Loucy (cell line): ENCODE measurements around the gene LIPC.

ENCODE experiments used
- H2AFZ ChIP-seq: fragments of 200-600 bp; sonication (generic); 2 replicates; pipeline ENCODE4 v1.6.0; 2016; ENCODE audit warnings: antibody characterized with exemption, mild to moderate bottlenecking, low read length, moderate library complexity
- H3F3A ChIP-seq: fragments of 200-600 bp; 2 replicates; pipeline ENCODE4 v1.6.0; 2016; ENCODE audit warnings: antibody characterized with exemption, low read depth, mild to moderate bottlenecking
- H3K27me3 ChIP-seq: fragments of 200-600 bp; sonication (generic); 2 replicates; pipeline ENCODE4 v1.6.1; 2014; ENCODE audit warnings: low read length, mild to moderate bottlenecking; ENCODE audit not compliant: insufficient read depth, poor library complexity, severe bottlenecking
- H3K36me3 ChIP-seq: fragments of 200-600 bp; sonication (generic); 2 replicates; pipeline ENCODE4 v1.6.1; 2016; ENCODE audit warnings: low read length; ENCODE audit not compliant: insufficient read depth
- H3K4me1 ChIP-seq: fragments of 200-600 bp; sonication (generic); 2 replicates; pipeline ENCODE4 v1.5.1; 2014; ENCODE audit warnings: low read length, mild to moderate bottlenecking; ENCODE audit not compliant: insufficient read depth, poor library complexity, severe bottlenecking
- H3K4me2 ChIP-seq: fragments of 200-600 bp; sonication (generic); 2 replicates; pipeline ENCODE4 v1.6.0; 2014; ENCODE audit warnings: antibody characterized with exemption, low read length, low read depth, mild to moderate bottlenecking; ENCODE audit not compliant: poor library complexity, severe bottlenecking
- H3K4me3 ChIP-seq: fragments of 200-600 bp; sonication (generic); 2 replicates; pipeline ENCODE4 v1.5.1; 2014; ENCODE audit warnings: low read length, mild to moderate bottlenecking, mixed read lengths; ENCODE audit not compliant: poor library complexity, severe bottlenecking
- H3K79me2 ChIP-seq: fragments of 200-600 bp; sonication (generic); 2 replicates; pipeline ENCODE4 v1.6.1; 2014; ENCODE audit warnings: low read length; ENCODE audit not compliant: insufficient read depth
- H3K9ac ChIP-seq: fragments of 200-600 bp; sonication (generic); 2 replicates; pipeline ENCODE4 v1.6.0; 2014; ENCODE audit warnings: mild to moderate bottlenecking, low read depth, low read length, moderate library complexity; ENCODE audit not compliant: poor library complexity, severe bottlenecking
- H3K9me2 ChIP-seq: fragments of 200-600 bp; sonication (generic); replicated peaks from 2 replicates; pipeline ENCODE4 v1.6.1; 2016; ENCODE audit warnings: low read depth, low read length, mixed read lengths
- H3K9me3 ChIP-seq: fragments of 200-600 bp; sonication (generic); 2 replicates; pipeline ENCODE4 v1.6.1; 2014; ENCODE audit warnings: mild to moderate bottlenecking, antibody characterized with exemption, low read length, low read depth; ENCODE audit not compliant: insufficient read depth
- H4K20me1 ChIP-seq: fragments of 200-600 bp; sonication (generic); 2 replicates; pipeline ENCODE4 v1.6.0; 2014; ENCODE audit warnings: antibody characterized with exemption, low read length, mild to moderate bottlenecking; ENCODE audit not compliant: insufficient read depth, poor library complexity, severe bottlenecking
- CTCF ChIP-seq: fragments of 200-600 bp; sonication (generic); conservative IDR thresholded peaks from 2 replicates; pipeline ENCODE4 v1.5.1; 2014; ENCODE audit warnings: mild to moderate bottlenecking, antibody characterized with exemption, low read length
- EZH2phosphoT487 ChIP-seq: fragments of 200-600 bp; IDR thresholded peaks from 2 replicates; pipeline ENCODE4 v1.6.1; 2018; ENCODE audit warnings: antibody characterized with exemption, mild to moderate bottlenecking, moderate library complexity, borderline replicate concordance

LIPC gene

DNA sequence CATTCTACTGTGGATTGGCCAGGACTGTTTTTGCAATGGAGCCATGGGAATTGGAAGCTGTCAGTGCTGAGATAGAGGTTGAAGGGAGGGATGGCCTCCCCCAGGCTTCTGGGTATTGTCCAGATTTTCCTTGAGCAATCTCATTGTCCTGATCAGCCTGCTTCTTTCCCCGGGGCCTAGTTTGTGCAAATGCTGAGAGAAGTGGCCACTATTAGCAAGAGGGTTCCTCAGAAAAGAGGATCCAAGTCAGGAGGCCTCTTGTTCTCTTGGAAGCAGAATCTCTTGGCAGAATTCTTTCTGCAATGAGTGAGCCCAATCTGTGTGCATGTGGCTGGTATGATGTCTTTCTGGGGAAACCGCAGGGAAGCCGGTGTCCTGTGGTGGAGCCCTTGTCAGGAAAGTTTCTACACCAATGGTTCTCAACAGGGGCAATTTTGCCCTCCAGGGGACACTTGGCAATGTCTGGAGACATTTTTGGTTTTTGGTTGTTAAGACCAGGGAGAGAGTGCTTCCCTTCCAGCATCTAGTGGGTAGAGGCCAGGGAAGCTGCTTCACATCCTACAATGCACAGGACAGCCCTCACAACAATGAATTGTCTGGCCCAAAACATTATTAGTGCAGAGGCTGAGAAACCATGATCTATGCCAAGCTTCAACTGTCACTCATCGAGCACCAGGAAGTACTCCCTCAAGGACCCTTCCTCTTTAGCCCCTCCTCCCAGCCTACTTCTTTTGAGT lies 2.0 kb downstream of the LIPC start:
- Histone ChIP-seq H3K4me2 (no peak overlapping the region), H3K79me2 (no peaks in the 10 kb centered on the region), H3K9me3 (no peaks in the 10 kb centered on the region), H3K4me1 (peaks cover 3% of the 10 kb centered on the region), H3K9me2 (no peaks in the 10 kb centered on the region), H3K36me3 (no peaks in the 10 kb centered on the region), H3K4me3 (no peak overlapping the region), H3K9ac (no peak overlapping the region), H3F3A (no peaks in the 10 kb centered on the region), H2AFZ (no peak overlapping the region), H3K27me3 (no peaks in the 10 kb centered on the region), H4K20me1 (no peaks in the 10 kb centered on the region)
- TF ChIP-seq CTCF (peak; percentile 26; the same call in 1 of the 2 replicates), EZH2phosphoT487 (no peak)

DNA sequence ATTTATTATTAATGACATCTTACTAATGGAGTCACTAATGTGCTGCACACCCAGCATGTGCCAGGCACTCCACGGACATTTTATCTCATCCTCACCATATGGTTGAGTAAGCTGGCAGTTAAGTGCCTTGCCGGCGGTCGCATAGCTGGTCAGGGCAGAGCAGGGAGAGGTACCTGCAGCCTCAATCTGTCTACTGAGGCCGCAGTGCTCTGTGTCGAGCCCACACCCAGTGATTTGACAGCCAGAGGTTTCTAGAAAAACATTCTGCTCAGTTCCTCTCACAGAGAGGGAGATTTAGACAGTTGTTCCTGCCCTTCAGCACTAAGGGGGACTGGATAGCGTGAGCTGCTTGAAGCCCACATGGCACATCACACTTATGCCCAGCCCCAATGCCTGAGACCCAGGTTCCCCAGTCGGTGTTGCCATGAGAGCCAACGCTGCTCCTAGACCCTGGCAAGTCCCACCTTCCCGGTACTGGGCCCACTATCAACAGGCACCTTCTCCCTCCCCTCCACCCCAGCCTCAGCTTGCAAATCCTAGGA lies 2.6 kb downstream of the LIPC start:
- Histone ChIP-seq H3K27me3 (no peaks in the 10 kb centered on the region), H3K9me2 (no peaks in the 10 kb centered on the region), H3F3A (no peaks in the 10 kb centered on the region), H3K36me3 (no peaks in the 10 kb centered on the region), H3K79me2 (no peaks in the 10 kb centered on the region), H3K4me3 (no peak overlapping the region), H4K20me1 (no peaks in the 10 kb centered on the region), H3K4me2 (no peak overlapping the region), H3K9ac (no peak overlapping the region), H3K4me1 (peaks cover 8% of the 10 kb centered on the region), H2AFZ (no peak overlapping the region), H3K9me3 (no peaks in the 10 kb centered on the region)
- TF ChIP-seq EZH2phosphoT487 (no peak), CTCF (no peak)

DNA sequence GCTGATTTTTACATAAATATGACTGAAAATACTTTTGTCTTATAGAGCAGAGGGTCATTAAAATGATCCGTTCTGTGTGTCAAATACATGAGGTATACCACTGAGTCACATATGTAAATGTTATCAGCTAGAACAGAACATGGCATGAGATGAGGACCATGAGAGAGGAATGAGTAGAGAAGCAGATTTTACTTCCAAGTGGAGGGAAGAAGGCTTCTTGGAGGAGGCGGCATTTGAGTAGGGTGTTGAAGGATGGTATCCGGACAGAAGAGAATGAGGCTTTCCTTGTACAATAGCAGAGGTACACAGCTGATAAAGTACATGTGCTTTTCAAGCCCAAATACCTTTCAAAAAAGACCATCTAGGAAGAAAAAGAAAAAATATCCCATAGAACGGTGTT lies 4.8 kb downstream of the LIPC start:
- H3K4me3 ChIP-seq: no peak overlapping the region
- no peak for TF ChIP-seq CTCF
- TF ChIP-seq EZH2phosphoT487: no peak
- no peaks in the 10 kb centered on the region for H3K9me2 ChIP-seq
- no peaks in the 10 kb centered on the region for H3K27me3 ChIP-seq
- H3K9ac ChIP-seq: no peak overlapping the region
- no peak overlapping the region for H2AFZ ChIP-seq
- no peaks in the 10 kb centered on the region for H3F3A ChIP-seq
- H3K36me3 ChIP-seq: no peaks in the 10 kb centered on the region
- no peaks in the 10 kb centered on the region for H3K9me3 ChIP-seq
- H3K79me2 ChIP-seq: no peaks in the 10 kb centered on the region
- no peak overlapping the region for H3K4me2 ChIP-seq
- H3K4me1 ChIP-seq: peaks cover 20% of the 10 kb centered on the region
- H4K20me1 ChIP-seq: no peaks in the 10 kb centered on the region
